Measurements from ENCODE around the gene HIPK3.

Gene HIPK3

DNA sequence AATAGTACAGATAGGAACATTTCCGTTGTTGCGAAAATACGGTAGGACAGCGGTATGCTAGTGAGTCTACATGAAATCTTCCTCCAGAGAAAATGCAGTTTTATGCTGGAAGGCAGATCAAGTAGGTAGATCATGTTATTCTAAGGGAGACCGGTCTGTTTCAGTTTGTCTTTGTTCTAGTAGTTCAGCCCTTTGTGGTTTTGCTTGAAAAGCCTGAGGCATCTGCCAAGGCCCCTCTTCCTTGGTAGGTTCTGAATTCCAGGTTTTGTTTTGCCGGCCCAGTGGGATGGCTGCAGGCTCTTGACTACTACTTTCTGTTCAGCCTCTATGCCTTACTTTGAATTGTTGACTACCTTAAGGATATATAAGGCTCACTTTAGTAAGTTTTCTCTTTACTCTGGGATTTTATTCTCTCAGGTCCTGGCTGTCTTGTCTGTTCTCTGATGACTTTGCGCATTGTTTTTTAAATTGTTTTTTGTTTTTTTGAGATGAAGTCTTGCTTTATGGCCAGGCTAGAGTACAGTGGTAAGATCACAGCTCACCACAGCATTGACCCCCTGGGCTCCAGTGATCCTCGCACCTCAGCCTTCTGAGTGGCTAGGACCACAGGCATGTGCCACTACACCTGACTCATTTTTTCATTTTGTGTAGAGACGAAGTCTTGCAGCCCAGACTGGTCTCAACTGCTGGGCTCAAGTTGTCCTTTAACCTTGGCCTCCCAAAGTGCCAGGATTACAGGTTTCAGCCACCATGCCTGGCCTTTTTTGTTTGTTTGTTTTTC lies 53.7 kb downstream of the HIPK3 start:
- no peaks in the 10 kb centered on the region for H3K9me3 ChIP-seq (ENCODE audit: insufficient read depth, low read length)
- no peak overlapping the region for H3K4me3 ChIP-seq (ENCODE audit: low read length)
- no peaks in the 10 kb centered on the region for H3K36me3 ChIP-seq (replicated peaks; ENCODE audit: low read depth, low read length)
- peaks cover 2% of the 10 kb centered on the region for H3K4me1 ChIP-seq (ENCODE audit: low read length)
- H4K20me1 ChIP-seq (ENCODE audit: insufficient read depth, low read length) = peaks cover 8% of the 10 kb centered on the region; the same call in 1 of the 2 replicates
- no peak overlapping the region for H3K27ac ChIP-seq (ENCODE audit: low read length)
- H3K4me2 ChIP-seq (ENCODE audit: low read length) = no peak overlapping the region
- no peak overlapping the region for H3K9ac ChIP-seq (ENCODE audit: low read length)
- peaks cover 7% of the 10 kb centered on the region for H3K79me2 ChIP-seq (ENCODE audit: low read length)
- TF ChIP-seq, protein P1, sequence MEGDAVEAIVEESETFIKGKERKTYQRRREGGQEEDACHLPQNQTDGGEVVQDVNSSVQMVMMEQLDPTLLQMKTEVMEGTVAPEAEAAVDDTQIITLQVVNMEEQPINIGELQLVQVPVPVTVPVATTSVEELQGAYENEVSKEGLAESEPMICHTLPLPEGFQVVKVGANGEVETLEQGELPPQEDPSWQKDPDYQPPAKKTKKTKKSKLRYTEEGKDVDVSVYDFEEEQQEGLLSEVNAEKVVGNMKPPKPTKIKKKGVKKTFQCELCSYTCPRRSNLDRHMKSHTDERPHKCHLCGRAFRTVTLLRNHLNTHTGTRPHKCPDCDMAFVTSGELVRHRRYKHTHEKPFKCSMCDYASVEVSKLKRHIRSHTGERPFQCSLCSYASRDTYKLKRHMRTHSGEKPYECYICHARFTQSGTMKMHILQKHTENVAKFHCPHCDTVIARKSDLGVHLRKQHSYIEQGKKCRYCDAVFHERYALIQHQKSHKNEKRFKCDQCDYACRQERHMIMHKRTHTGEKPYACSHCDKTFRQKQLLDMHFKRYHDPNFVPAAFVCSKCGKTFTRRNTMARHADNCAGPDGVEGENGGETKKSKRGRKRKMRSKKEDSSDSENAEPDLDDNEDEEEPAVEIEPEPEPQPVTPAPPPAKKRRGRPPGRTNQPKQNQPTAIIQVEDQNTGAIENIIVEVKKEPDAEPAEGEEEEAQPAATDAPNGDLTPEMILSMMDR (IDR thresholded peaks at IDR 0.05; ENCODE audit: low read depth, low read length) = no peak
- no peak for TF ChIP-seq EZH2phosphoT487 (IDR thresholded peaks at IDR 0.05; ENCODE audit: low read depth)
- no peak overlapping the region for H2AFZ ChIP-seq (ENCODE audit: low read depth, low read length)
- H3K27me3 ChIP-seq (ENCODE audit: low read depth, low read length) = no peaks in the 10 kb centered on the region

GRCh38 chr11:33311680-33312079 lies 54.5 kb downstream of the HIPK3 start:
- Histone ChIP-seq H3K27me3 (ENCODE audit: low read depth, low read length) (no peaks in the 10 kb centered on the region), H3K36me3 (replicated peaks; ENCODE audit: low read depth, low read length) (no peaks in the 10 kb centered on the region), H2AFZ (ENCODE audit: low read depth, low read length) (no peak overlapping the region), H3K9ac (ENCODE audit: low read length) (no peak overlapping the region), H3K4me3 (ENCODE audit: low read length) (no peak overlapping the region), H3K79me2 (ENCODE audit: low read length) (peaks cover 7% of the 10 kb centered on the region), H3K4me2 (ENCODE audit: low read length) (no peak overlapping the region), H3K4me1 (ENCODE audit: low read length) (peaks cover 6% of the 10 kb centered on the region), H3K9me3 (ENCODE audit: insufficient read depth, low read length) (no peaks in the 10 kb centered on the region), H4K20me1 (ENCODE audit: insufficient read depth, low read length) (peaks cover 11% of the 10 kb centered on the region; the same call in 1 of the 2 replicates), H3K27ac (ENCODE audit: low read length) (no peak overlapping the region)
- TF ChIP-seq, protein P1 (IDR thresholded peaks at IDR 0.05; ENCODE audit: low read depth, low read length) = no peak
- TF ChIP-seq EZH2phosphoT487 (IDR thresholded peaks at IDR 0.05; ENCODE audit: low read depth) = no peak

GRCh38 chr11:33315822-33316221 lies 58.6 kb downstream of the HIPK3 start:
- no peaks in the 10 kb centered on the region for H3K9me3 ChIP-seq (ENCODE audit: insufficient read depth, low read length)
- H3K27ac ChIP-seq (ENCODE audit: low read length) = no peak overlapping the region
- TF ChIP-seq EZH2phosphoT487 (IDR thresholded peaks at IDR 0.05; ENCODE audit: low read depth) = no peak
- TF ChIP-seq, protein P1 (IDR thresholded peaks at IDR 0.05; ENCODE audit: low read depth, low read length) = no peak
- H2AFZ ChIP-seq (ENCODE audit: low read depth, low read length) = no peak overlapping the region
- peaks cover 15% of the 10 kb centered on the region for H3K4me1 ChIP-seq (ENCODE audit: low read length)
- no peak overlapping the region for H3K9ac ChIP-seq (ENCODE audit: low read length)
- H3K4me3 ChIP-seq (ENCODE audit: low read length) = no peak overlapping the region
- H3K79me2 ChIP-seq (ENCODE audit: low read length) = peaks cover 6% of the 10 kb centered on the region
- no peaks in the 10 kb centered on the region for H3K27me3 ChIP-seq (ENCODE audit: low read depth, low read length)
- H3K36me3 ChIP-seq (replicated peaks; ENCODE audit: low read depth, low read length) = no peaks in the 10 kb centered on the region
- peaks cover 16% of the 10 kb centered on the region for H4K20me1 ChIP-seq (ENCODE audit: insufficient read depth, low read length)
- no peak overlapping the region for H3K4me2 ChIP-seq (ENCODE audit: low read length)

DNA sequence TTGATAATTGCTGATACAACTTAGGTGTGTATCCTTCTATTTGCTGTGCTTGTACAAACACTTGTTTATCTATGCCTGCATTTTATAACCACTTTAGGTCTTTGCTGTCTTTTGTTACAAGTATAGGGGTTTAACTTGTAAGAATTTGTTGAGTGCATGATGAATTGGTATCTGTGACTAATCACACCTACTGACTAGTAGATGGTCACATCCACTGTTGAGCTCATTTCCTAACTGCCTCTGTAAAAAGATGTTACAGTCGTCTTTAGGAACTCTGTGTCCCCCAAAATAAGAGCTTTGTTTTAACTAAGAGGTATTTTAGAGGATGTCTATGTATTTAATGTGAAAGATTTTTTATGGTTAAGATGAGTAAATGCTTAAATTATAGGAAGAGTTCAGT lies 60.5 kb downstream of the HIPK3 start:
- no peak overlapping the region for H3K9ac ChIP-seq (ENCODE audit: low read length)
- peaks cover 25% of the 10 kb centered on the region for H3K4me1 ChIP-seq (ENCODE audit: low read length)
- no peak overlapping the region for H3K4me2 ChIP-seq (ENCODE audit: low read length)
- H3K9me3 ChIP-seq (ENCODE audit: insufficient read depth, low read length) = no peaks in the 10 kb centered on the region
- H2AFZ ChIP-seq (ENCODE audit: low read depth, low read length) = no peak overlapping the region
- H3K27ac ChIP-seq (ENCODE audit: low read length) = no peak overlapping the region
- H3K79me2 ChIP-seq (ENCODE audit: low read length) = peaks cover 12% of the 10 kb centered on the region
- no peak overlapping the region for H3K4me3 ChIP-seq (ENCODE audit: low read length)
- H4K20me1 ChIP-seq (ENCODE audit: insufficient read depth, low read length) = peaks cover 31% of the 10 kb centered on the region
- no peaks in the 10 kb centered on the region for H3K36me3 ChIP-seq (replicated peaks; ENCODE audit: low read depth, low read length)
- H3K27me3 ChIP-seq (ENCODE audit: low read depth, low read length) = no peaks in the 10 kb centered on the region
- TF ChIP-seq EZH2phosphoT487 (IDR thresholded peaks at IDR 0.05; ENCODE audit: low read depth) = no peak
- TF ChIP-seq, protein P1 (IDR thresholded peaks at IDR 0.05; ENCODE audit: low read depth, low read length) = no peak

All from OCI-LY3 (cell line).